Erythroblast (primary cell): Measurements from ENCODE around the gene CCDC30.

Source experiments
- GATA1 ChIP-seq: IDR thresholded peaks from 2 replicates; pipeline ENCODE4 v1.6.1; 2011; ENCODE audit warnings: low read depth, mild to moderate bottlenecking, control low read depth, low read length, moderate library complexity
- POLR2A ChIP-seq: IDR thresholded peaks from 2 replicates; pipeline ENCODE4 v1.6.1; 2011; ENCODE audit warnings: mild to moderate bottlenecking, low read length

GRCh38 chr1:42456754-42457089 is 6.4 kb upstream of the CCDC30 start:
- TF ChIP-seq POLR2A (peak; percentile 61), GATA1 (no peak)
